LNCAP (cell line): ENCODE data around the gene MYLK.

Source experiments
- CTCF ChIP-seq: fragments of 450-650 bp; IDR thresholded peaks from 2 replicates; pipeline ENCODE4 v1.5.1; 2017; ENCODE audit warnings: mild to moderate bottlenecking

The MYLK gene

GRCh38 chr3:123650101-123650500, 234.0 kb downstream of the MYLK start:
- no peak for TF ChIP-seq CTCF

- TF ChIP-seq CTCF, result no peak
These were observed 235.3 kb downstream of the MYLK start for GRCh38 chr3:123648696-123649405.

GRCh38 chr3:123644358-123644757, 239.8 kb downstream of the MYLK start:
- TF ChIP-seq CTCF, result no peak

- TF ChIP-seq CTCF, result no peak
These were observed 241.2 kb downstream of the MYLK start for GRCh38 chr3:123642957-123643330.

- TF ChIP-seq CTCF, result peak; percentile 93
These were observed 241.8 kb downstream of the MYLK start for GRCh38 chr3:123642182-123642956.

- TF ChIP-seq CTCF, result no peak
These were observed 242.6 kb downstream of the MYLK start for GRCh38 chr3:123641505-123641904.

GRCh38 chr3:123640740-123641462, 243.2 kb downstream of the MYLK start:
- no peak for TF ChIP-seq CTCF
